ENCODE data around the gene CABLES2.

CABLES2 gene

DNA sequence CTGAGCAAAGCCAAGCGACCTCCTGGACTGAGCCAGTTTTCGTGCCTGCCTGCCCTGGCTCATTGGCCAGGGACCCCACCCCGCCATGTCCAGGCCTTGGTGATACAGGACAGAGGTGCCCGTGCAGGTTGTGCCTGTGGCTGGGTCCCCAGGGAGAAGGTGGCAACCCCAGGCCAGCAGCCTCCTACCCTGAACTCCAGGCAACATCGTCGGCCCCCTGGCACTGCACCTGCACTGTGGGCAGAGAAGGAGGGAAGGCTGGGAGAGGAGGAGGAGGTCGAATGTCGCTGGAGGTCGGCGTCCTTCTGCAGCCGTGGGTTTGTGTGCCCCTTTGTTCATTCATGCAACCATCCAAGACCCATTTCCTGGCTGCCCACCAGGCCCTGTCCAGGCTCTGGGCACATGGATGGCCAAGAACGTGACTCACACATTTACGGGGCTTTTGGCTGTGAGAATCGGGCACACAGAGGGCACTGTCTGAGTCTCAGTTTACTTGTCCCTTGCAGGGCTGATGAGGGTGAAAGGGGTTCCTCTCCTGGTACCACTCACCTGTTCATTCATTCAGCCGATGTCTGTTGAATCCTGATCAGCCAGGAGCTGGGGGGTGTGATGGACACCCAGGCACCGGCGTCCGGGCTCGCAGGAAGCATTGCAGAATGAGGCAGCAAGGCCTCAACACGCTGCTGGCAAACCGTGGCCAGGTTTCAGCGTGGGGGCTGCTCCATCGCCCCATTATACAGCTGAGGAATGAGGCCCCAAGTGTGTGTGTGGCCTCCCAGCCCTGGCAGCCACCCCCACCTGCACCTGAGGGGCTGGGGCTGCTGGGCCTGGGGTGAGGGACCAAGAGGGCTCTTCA is 22.6 kb upstream of the CABLES2 start:
- Histone ChIP-seq H3K4me2 (ENCODE audit: low read length) (no peak overlapping the region), H3K4me3 (ENCODE audit: low read length) (no peak overlapping the region), H3K27ac (ENCODE audit: low read length) (no peak overlapping the region), H2AFZ (ENCODE audit: low read depth, low read length) (no peak overlapping the region), H3K4me1 (ENCODE audit: low read length) (no peaks in the 10 kb centered on the region), H3K79me2 (ENCODE audit: low read length) (no peaks in the 10 kb centered on the region), H3K9me3 (ENCODE audit: insufficient read depth, low read length) (no peaks in the 10 kb centered on the region), H3K9ac (ENCODE audit: low read length) (no peak overlapping the region), H4K20me1 (ENCODE audit: insufficient read depth, low read length) (no peaks in the 10 kb centered on the region), H3K36me3 (replicated peaks; ENCODE audit: low read depth, low read length) (no peaks in the 10 kb centered on the region), H3K27me3 (ENCODE audit: low read depth, low read length) (peaks cover 10% of the 10 kb centered on the region)
- TF ChIP-seq, protein P1, sequence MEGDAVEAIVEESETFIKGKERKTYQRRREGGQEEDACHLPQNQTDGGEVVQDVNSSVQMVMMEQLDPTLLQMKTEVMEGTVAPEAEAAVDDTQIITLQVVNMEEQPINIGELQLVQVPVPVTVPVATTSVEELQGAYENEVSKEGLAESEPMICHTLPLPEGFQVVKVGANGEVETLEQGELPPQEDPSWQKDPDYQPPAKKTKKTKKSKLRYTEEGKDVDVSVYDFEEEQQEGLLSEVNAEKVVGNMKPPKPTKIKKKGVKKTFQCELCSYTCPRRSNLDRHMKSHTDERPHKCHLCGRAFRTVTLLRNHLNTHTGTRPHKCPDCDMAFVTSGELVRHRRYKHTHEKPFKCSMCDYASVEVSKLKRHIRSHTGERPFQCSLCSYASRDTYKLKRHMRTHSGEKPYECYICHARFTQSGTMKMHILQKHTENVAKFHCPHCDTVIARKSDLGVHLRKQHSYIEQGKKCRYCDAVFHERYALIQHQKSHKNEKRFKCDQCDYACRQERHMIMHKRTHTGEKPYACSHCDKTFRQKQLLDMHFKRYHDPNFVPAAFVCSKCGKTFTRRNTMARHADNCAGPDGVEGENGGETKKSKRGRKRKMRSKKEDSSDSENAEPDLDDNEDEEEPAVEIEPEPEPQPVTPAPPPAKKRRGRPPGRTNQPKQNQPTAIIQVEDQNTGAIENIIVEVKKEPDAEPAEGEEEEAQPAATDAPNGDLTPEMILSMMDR (IDR thresholded peaks at IDR 0.05; ENCODE audit: low read depth, low read length) = no peak
- TF ChIP-seq EZH2phosphoT487 (IDR thresholded peaks at IDR 0.05; ENCODE audit: low read depth) = no peak

DNA sequence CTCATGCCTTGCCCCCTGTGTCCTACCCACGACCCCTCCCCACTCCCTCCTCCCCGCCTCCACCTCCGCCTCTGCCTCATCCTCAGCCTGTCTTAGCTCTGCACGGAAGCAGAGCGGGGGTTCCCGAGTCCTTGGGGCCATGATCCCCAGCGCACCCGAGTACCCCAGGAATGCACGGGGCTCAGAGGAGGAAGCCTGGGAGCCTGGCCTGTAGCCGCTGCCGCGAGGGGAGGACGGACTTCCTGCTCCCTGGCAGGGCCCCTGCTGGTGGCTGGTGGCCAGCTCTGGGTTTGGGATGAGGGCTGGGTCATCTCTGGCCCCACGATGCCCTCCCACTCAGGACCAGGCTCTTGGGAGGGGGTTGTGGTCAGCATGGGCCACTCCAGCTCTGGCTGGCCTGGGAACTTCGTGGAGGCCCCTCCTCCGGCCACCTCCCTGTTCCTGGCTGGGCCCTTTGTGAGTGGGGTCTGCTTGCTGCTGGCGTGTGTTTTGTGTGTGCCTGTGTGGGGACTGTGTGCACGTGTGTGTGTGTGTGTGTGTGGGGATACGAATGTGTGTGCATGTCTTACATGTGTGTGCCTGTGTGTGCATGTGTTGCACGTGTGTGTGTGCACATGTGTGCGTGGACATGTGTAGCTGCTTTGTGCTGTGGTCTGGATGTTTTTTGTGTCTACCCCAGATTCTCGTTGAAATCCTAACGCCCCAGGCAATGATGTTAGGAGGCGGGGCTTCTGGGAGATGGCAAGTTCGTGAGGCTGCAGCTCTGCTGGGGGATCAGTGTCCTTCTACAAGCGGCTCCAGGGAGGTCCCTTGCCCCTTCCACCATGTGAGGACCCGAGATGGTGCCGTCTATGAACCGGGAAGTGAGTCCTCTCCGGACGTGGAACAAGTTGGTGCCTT is 21.6 kb upstream of the CABLES2 start:
- Histone ChIP-seq H3K27me3 (ENCODE audit: low read depth, low read length) (peaks cover 6% of the 10 kb centered on the region), H3K4me3 (ENCODE audit: low read length) (no peak overlapping the region), H3K9me3 (ENCODE audit: insufficient read depth, low read length) (no peaks in the 10 kb centered on the region), H3K4me2 (ENCODE audit: low read length) (no peak overlapping the region), H3K27ac (ENCODE audit: low read length) (no peak overlapping the region), H3K4me1 (ENCODE audit: low read length) (no peaks in the 10 kb centered on the region), H4K20me1 (ENCODE audit: insufficient read depth, low read length) (no peaks in the 10 kb centered on the region), H3K36me3 (replicated peaks; ENCODE audit: low read depth, low read length) (no peaks in the 10 kb centered on the region), H3K79me2 (ENCODE audit: low read length) (no peaks in the 10 kb centered on the region), H3K9ac (ENCODE audit: low read length) (no peak overlapping the region), H2AFZ (ENCODE audit: low read depth, low read length) (no peak overlapping the region)
- TF ChIP-seq, protein P1 (IDR thresholded peaks at IDR 0.05; ENCODE audit: low read depth, low read length) = no peak
- TF ChIP-seq EZH2phosphoT487 (IDR thresholded peaks at IDR 0.05; ENCODE audit: low read depth) = no peak

DNA sequence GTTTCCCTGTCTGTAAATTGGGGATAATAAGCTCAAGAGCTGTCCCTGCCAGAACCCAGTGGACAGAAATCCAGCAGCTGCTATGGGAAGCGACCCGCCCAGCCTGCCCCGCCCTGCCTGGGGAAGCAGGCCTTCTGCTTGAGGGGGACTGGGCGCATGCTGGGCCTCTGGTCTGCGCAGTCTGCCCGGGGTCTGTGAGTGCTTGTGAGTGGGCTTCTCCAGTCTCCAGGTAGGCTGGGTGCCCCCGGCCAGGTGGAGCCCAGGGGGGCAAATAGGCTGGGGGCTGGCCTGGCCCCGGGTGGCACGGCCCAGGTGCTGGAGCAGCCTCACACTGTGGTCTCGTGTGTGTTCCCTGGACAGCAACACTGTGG is 20.9 kb upstream of the CABLES2 start:
- no peak overlapping the region for H3K4me3 ChIP-seq (ENCODE audit: low read length)
- TF ChIP-seq EZH2phosphoT487 (IDR thresholded peaks at IDR 0.05; ENCODE audit: low read depth) = no peak
- TF ChIP-seq, protein P1 (IDR thresholded peaks at IDR 0.05; ENCODE audit: low read depth, low read length) = no peak
- H3K9me3 ChIP-seq (ENCODE audit: insufficient read depth, low read length) = no peaks in the 10 kb centered on the region
- no peak overlapping the region for H2AFZ ChIP-seq (ENCODE audit: low read depth, low read length)
- H3K36me3 ChIP-seq (replicated peaks; ENCODE audit: low read depth, low read length) = no peaks in the 10 kb centered on the region
- no peak overlapping the region for H3K27ac ChIP-seq (ENCODE audit: low read length)
- peaks cover 6% of the 10 kb centered on the region for H3K27me3 ChIP-seq (ENCODE audit: low read depth, low read length)
- no peaks in the 10 kb centered on the region for H3K79me2 ChIP-seq (ENCODE audit: low read length)
- H3K9ac ChIP-seq (ENCODE audit: low read length) = no peak overlapping the region
- H3K4me1 ChIP-seq (ENCODE audit: low read length) = no peaks in the 10 kb centered on the region
- H4K20me1 ChIP-seq (ENCODE audit: insufficient read depth, low read length) = no peaks in the 10 kb centered on the region
- no peak overlapping the region for H3K4me2 ChIP-seq (ENCODE audit: low read length)
